GM18498 (cell line): ENCODE measurements around the gene IL2RA.

Source experiments
- ATAC-seq: cut with Tn5 transposase; IDR thresholded peaks from one replicate; pipeline ENCODE4 v1.9.1; 2021; ENCODE audit warnings: mild to moderate bottlenecking, moderate library complexity; ENCODE audit not compliant: unreplicated experiment

IL2RA gene

DNA sequence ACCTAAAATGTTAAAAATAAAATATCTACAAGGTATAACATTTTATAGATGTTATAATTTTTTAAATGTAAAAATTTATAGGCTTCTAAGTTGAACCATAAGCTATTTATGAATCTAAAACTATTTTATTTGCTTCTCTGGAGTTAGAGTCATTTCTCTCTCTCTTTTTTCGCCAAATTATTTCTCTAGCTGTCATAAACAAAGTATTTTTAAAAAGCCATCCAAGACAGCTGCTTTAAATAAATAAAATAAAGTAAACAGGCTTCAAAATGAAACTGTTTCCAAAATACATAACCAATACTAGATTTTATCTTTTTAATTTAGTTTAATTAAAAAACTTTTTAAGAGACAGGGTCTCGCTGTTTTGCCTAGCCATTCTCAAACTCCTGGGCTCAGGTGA lies 72.4 kb downstream of the IL2RA start:
- no peak for ATAC-seq

DNA sequence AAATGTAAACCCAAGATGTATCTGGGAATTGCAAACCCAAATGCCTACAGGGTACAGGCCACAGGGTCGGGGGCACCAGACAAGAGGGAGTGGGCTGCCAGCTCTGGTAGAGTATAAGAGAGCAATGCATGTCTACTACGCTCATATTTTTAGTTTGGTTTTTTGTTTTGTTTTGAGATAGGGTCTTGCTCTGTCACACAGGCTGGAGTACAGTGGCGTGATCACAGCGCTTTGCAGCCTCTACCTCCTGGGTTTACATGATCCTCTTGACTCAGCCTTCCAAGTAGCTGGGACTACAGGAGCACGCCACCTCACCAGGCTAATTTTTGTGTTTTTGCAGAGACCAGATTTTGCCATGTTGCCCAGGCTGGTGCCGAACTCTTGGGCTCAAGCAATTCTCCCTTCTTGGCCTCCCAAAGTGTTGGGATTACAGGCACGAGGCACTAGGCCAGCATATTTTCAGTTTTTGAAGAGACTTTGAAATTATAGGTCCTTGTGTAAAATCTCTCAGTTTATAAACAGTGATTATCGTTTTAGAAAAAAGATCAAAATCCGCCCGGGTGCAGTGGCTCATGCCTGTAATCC lies 73.7 kb downstream of the IL2RA start:
- ATAC-seq, result no peak

GRCh38 chr10:5987747-5988146 lies 74.4 kb downstream of the IL2RA start:
- ATAC-seq, result no peak

DNA sequence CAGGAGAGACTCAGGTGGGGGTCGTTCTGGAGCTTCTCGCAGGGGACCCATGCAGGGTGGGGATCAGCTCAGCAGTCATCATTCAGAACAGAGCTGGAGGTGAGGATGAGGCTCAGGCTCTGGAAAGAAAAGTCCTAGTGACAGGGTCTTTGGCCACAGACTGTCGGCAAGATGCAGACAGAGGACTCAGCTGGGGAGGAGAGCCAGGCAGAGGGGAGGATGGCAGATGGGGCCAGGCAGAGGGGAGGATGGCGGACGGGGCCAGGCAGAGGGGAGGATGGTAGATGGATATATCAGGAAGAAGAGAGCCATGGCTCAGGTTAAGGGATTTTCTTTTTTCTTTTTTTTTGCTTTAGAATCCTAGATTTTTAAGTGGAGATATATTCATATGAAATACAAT lies 77.1 kb downstream of the IL2RA start:
- ATAC-seq, result no peak

DNA sequence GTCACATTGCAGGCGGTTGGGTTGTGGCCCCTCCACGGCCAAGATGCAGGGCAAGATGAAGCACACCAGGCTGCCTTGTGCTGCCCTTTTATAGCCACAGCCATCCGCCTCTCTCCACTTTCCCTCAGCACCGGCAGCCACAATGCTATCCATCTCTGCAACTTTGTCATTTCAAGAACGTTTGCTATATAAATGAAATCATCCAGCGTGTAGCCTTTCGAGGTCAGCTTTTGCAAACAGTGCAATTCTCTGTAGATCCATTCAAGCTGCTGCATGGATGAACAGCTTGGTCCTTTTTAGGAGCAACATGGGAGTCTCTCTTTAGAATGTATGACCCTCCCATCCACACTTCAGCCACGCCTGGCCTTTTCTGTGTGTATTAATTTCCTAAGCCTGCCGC lies 78.4 kb downstream of the IL2RA start:
- no peak for ATAC-seq

- ATAC-seq, result no peak
These were observed 80.6 kb downstream of the IL2RA start for GRCh38 chr10:5981529-5981928.

GRCh38 chr10:5978230-5978489 lies 84.0 kb downstream of the IL2RA start:
- ATAC-seq, result no peak

DNA sequence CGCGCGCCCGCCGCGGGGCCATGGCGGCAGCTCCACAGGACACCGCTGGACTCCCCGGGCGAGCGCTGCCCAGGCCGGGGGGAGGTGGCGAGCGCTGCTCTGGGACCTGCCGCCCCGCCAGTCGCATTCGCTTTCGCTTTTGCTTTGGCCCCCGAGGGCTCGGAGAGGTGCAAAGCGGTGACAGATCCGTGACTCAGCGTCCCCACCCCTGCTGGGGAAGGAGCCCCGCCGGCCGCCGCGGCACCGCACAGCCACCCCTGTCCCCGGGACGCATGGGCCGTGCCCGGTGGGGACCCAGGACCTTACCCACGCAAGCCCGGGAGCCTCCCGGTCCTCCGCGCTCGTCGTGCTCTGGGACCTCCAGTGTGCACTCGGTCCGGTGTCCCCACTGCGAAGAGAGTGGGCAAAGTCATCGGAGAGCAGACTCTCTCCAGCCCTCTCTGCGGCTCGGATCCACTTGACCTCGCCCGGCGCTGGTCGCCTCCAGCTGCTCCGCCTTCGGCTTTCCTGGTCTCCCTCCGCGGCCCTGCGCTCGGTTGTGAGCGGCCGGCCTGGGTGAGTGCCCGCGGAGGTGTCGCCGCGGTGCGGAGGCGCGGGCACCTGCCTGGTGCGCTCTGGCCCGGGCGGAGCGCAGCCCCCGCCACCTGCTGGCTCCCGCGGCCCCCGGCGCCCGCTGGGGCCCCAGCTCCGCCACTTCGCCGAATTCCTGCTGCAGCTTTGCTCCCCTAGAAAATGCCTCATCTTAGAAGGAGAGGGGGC lies 84.5 kb downstream of the IL2RA start, which contains the start of gene IL15RA:
TSS of gene IL15RA (minus strand) at position 73 of the 759 bp plus-strand sequence. CDS start at position 22, 51 bp downstream.
- ATAC-seq, result peak; percentile 71

DNA sequence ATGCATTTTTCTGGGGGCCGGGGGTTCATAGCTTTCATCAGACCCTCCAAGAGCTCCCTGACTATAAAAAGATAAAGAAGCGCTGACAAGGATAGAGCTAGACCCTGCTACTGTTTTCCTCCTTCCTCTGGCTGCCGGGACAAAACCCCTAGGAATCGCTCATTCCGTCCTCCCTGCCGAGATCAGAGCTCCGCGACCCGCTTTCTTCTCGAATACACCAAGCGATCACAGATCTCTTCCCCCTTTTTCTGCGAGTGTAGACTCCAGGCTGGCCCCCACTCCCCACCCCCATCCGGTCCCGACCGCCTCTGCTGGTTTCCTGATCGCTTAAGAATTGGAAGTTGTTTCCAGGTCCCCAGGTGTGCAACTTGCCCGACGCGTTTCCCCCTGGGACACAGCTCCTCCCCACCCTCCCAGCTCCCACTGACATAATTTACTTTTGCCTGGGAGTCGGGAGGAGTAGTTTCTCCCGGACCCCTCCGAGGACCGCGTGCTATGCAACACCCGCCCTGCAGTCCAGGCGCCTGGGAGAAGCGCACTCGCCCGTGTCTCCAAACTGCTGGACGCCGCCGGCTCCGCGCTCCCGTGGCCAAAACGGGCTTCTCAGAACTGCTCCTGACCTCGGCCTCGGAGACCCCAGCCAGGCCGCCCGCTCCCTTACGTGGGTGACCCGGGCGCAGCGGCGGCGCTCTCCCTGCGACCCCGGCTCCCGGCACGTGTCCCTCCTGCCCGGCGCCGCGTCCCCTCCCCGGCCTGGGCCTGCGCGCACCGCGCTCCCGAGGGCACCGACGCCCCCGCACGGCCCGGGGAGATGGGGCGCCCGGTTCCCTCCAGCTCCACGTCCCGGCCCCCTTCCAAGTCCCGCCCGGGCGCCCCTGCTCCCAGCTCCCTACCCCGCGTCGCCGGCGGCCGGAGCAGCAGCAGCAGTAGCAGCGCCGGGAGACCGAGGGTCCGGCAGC lies 85.4 kb downstream of the IL2RA start:
- ATAC-seq, result peak; percentile 22

DNA sequence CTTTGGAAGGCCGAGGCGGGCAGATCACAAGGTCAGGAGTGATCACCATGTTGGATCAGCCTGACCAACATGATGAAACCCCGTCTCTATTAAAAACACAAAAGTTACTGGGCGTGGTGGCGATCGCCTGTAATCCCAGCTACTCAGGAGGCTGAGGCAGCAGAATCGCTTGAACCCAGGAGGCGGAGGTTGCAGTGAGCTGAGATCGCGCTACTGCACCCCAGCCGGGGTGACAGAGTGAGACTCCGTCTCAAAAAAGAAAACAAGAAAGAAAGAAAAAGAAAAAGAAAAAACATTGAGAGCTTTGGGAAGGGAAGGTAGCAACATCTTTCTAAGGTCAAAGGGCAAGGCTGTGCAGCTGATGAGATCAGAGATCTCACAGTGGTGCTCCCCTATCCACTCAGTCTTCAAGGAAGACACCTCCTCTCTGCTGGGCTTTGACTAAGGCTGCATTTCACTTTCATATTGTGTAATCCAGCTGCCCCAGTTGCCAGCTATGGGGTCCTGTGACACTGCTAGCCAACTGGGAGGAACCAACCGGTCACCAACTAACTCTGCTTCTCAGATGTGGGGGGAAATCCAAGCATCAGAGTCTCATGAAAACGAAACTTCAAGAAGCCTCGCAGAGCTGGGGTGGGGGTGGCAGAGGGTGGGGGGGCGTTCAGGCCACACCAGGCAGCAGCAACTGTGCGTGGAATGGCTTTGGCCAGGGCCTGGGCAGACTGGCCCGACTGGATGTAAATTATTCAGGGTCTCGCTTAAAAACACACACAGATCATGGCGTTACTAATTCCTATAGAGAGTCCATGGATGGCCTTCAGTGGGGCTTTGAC lies 86.3 kb downstream of the IL2RA start:
- ATAC-seq, result peak; percentile 55

DNA sequence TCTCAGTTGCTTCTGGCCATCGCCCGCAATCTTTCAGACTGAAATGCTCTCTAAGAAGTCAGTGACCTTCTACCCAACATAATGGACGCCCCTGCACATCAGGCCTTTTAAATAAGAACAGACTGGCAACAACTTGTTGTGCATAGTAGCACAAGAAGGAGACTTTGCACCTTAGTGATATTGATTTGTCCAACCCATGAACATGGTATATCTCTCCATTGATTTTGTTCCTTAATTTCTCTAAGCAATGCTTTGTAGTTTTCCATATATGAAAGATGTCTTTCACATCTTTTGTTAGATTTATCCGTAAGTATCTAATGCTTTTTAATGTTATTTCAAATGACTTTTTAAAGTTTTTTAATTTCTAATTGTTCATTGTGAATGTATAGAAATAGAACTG lies 89.1 kb downstream of the IL2RA start:
- ATAC-seq, result no peak

GRCh38 chr10:5971886-5972285 lies 90.3 kb downstream of the IL2RA start:
- ATAC-seq, result no peak

DNA sequence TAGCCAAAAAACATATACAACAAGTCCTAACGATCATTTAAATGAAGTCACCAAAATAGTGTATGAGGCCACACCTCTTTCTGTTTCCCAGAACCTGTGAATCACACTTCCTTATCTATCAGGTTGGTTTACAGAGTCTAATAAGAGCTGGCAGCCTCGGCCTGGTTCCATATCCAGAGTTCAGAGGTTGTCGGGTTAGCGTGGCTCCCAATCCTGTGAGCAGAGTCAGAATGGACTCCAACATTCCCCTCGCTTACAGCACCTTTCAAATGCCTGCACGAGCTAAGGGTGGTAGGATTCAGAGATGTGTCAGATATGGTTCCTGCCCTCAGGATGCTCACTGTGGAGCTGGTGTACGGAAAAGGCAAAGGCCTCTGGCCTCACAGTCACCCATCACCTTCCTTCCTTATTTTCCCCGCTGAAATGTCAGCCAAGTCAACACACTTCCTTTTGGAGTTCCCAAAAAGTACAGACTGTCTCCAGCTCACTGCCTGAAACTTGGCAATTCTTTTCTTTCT lies 90.8 kb downstream of the IL2RA start:
- ATAC-seq, result peak; percentile 37

- no peak for ATAC-seq
These were observed 91.6 kb downstream of the IL2RA start for GRCh38 chr10:5970527-5970926.

DNA sequence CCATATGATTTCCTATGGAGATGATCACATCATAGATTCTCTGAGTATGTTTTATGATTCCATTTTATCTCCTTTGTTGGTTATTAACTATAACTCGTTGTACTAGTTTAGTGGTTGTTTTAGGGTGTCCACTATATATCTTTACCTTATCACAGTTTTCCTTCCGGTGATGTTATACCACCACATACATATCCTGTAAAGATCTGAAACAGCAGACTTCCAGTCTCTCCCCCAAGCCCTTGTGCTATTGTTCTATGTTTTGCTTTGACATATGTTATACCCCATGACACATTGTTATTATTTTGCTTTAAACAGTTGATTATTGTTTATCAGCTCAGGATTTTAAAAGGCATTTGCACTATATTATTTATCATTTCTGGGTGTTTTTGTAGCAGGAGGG lies 92.1 kb downstream of the IL2RA start:
- no peak for ATAC-seq

GRCh38 chr10:5968681-5969453 lies 93.3 kb downstream of the IL2RA start:
- no peak for ATAC-seq

DNA sequence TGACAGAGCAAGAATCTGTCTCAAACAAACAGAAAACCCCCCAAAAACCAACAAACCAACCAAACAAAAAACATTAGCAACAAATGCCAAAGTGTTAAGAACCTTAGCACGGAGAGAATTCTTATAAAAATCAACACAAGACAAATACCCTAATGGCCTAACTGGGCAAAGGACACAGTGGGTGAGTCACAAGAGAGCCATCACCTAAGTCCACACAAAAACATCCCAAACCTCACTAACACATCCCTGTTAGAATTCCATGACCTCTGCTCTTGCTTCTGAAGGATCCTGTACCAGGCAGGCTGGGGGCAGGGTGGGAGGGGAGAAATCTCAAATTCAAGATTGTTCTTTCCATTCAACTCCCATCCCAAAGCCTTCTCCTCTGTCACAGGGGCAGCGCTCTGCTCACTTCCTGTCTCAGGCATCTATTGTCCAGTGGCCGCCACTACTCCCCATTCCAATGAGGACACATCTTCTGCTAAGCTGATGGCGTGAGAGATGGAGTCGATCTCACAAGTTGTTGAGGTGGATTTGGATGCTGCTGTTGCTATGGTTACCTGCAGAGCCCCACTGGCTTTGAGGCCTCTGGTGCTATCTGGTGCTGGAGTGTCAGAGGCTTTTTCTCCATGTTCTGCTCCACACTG lies 94.0 kb downstream of the IL2RA start:
- ATAC-seq, result no peak

- ATAC-seq, result no peak
These were observed 96.9 kb downstream of the IL2RA start for GRCh38 chr10:5965266-5965665.

- ATAC-seq, result no peak
These were observed 97.4 kb downstream of the IL2RA start for GRCh38 chr10:5964736-5965135.
